H1 (cell line): ENCODE results near the gene EMC10. TPM values are rescaled to one million over a fixed set of nuclear protein-coding genes. Genes with fewer than 3 reads are reported as not detected.

Source experiments
- CTCF ChIA-PET: fragments of 300-600 bp; sonication (Branson Sonifier 250); formaldehyde crosslinking; loops from one replicate; lab custom pipeline; 2021; ENCODE audit not compliant: partially characterized antibody; lab: Charles Lee
- POLR2A ChIA-PET: fragments of 300-600 bp; sonication (Branson Sonifier 250); formaldehyde crosslinking; loops from one replicate; lab custom pipeline; 2021; ENCODE audit warnings: inconsistent platforms; ENCODE audit not compliant: partially characterized antibody; lab: Charles Lee
- DNase-seq, 2 experiments: peaks; one replicate each; pipeline versions ENCODE4 v3.0.0 to v3.0.0-alpha.2; 2010 to 2022; ENCODE audit warnings: low spot score in 2 of 2, low read depth in 1 of 2, mixed read lengths in 1 of 2
- FAIRE-seq: peaks from 2 replicates; lab custom pipeline; 2011; peaks lifted over from hg19 to GRCh38; lab: Jason Lieb, UNC
- H2AFZ ChIP-seq: 2 replicates; pipeline ENCODE4 v1.8.1; 2012; ENCODE audit warnings: low read length, inconsistent platforms
- H2AK5ac ChIP-seq: 2 replicates; pipeline ENCODE4 v1.6.1; 2013; ENCODE audit warnings: low read depth, low read length
- H2BK120ac ChIP-seq: replicated peaks from 2 replicates; pipeline ENCODE3; 2013; ENCODE audit warnings: low read depth, low read length, inconsistent platforms
- H2BK12ac ChIP-seq: 2 replicates; pipeline ENCODE4 v1.6.1; 2013; ENCODE audit warnings: low read depth, low read length
- H2BK15ac ChIP-seq: 2 replicates; pipeline ENCODE4 v1.6.1; 2013; ENCODE audit warnings: low read length
- H2BK20ac ChIP-seq: 2 replicates; pipeline ENCODE4 v1.6.1; 2013; ENCODE audit warnings: low read length
- H2BK5ac ChIP-seq: 2 replicates; pipeline ENCODE4 v1.6.1; 2013; ENCODE audit warnings: low read depth, low read length
- H3K14ac ChIP-seq: 2 replicates; pipeline ENCODE4 v1.6.1; 2013; ENCODE audit warnings: inconsistent platforms; ENCODE audit not compliant: insufficient read length
- H3K18ac ChIP-seq: 2 replicates; pipeline ENCODE4 v1.6.1; 2013; ENCODE audit warnings: low read length; ENCODE audit errors: extremely low read depth
- H3K23ac ChIP-seq: 2 replicates; pipeline ENCODE4 v1.6.1; 2013; ENCODE audit warnings: inconsistent platforms; ENCODE audit not compliant: insufficient read length
- H3K23me2 ChIP-seq: 2 replicates; pipeline ENCODE4 v1.6.1; 2013; ENCODE audit warnings: low read depth, low read length
- H3K27ac ChIP-seq: 2 replicates; pipeline ENCODE4 v1.6.1; 2011; ENCODE audit warnings: low read depth, low read length, inconsistent platforms
- H3K27me3 ChIP-seq, 4 experiments: replicated peaks in 1 of 4; 1 replicate in 1 of 4; 2 replicates in 3 of 4; pipeline versions ENCODE4 v1.6.1 to v1.8.1; 2011 to 2013; ENCODE audit warnings: low read length in 3 of 4, mild to moderate bottlenecking in 3 of 4, inconsistent platforms in 2 of 4, mixed read lengths in 2 of 4, moderate library complexity in 1 of 4; ENCODE audit not compliant: control insufficient read depth in 3 of 4, insufficient read depth in 3 of 4; ENCODE audit errors: extremely low read depth in 1 of 4
- H3K36me3 ChIP-seq, 4 experiments: 2 replicates each; pipeline versions ENCODE4 v1.6.1 to v1.8.1; 2011 to 2013; ENCODE audit warnings: mild to moderate bottlenecking in 4 of 4, low read length in 3 of 4, moderate library complexity in 2 of 4, control low read depth in 1 of 4, inconsistent platforms in 1 of 4; ENCODE audit not compliant: insufficient read depth in 4 of 4, control insufficient read depth in 2 of 4
- H3K4ac ChIP-seq: replicated peaks from 2 replicates; pipeline ENCODE3; 2013; ENCODE audit warnings: low read length, low read depth, mixed read lengths, inconsistent platforms; ENCODE audit not compliant: insufficient read length
- H3K4me1 ChIP-seq, 4 experiments: replicated peaks in 1 of 4; 1 replicate in 1 of 4; 2 replicates in 3 of 4; pipeline versions ENCODE4 v1.6.1 to v1.8.1; 2011 to 2013; ENCODE audit warnings: low read length in 3 of 4, inconsistent platforms in 2 of 4, mixed read lengths in 1 of 4; ENCODE audit not compliant: insufficient read depth in 4 of 4, control insufficient read depth in 3 of 4
- H3K4me2 ChIP-seq, 2 experiments: 2 replicates each; pipeline versions ENCODE4 v1.6.1 to v1.8.1; 2011 to 2013; ENCODE audit warnings: low read depth in 2 of 2, low read length in 2 of 2, control low read depth in 1 of 2, inconsistent platforms in 1 of 2, mild to moderate bottlenecking in 1 of 2; ENCODE audit not compliant: insufficient read depth in 1 of 2
- H3K4me3 ChIP-seq, 4 experiments: fragments of 200-600, 300-600 bp in 1 of 4; sonication (generic), shearing (Covaris generic), sonication (Bioruptor Twin) in 1 of 4; 2 replicates each; pipeline versions ENCODE4 v1.5.1 to v1.8.1; 2011 to 2016; ENCODE audit warnings: low read length in 4 of 4, low read depth in 3 of 4, control low read depth in 2 of 4, inconsistent platforms in 2 of 4, mild to moderate bottlenecking in 2 of 4, mixed read lengths in 1 of 4, moderate library complexity in 1 of 4; ENCODE audit not compliant: insufficient read depth in 2 of 4; ENCODE audit errors: extremely low read depth in 1 of 4
- H3K56ac ChIP-seq: replicated peaks from 2 replicates; pipeline ENCODE3; 2013; ENCODE audit warnings: low read depth, mild to moderate bottlenecking, mixed read lengths, low read length, inconsistent platforms; ENCODE audit not compliant: insufficient read length
- H3K79me1 ChIP-seq: 2 replicates; pipeline ENCODE4 v1.6.1; 2013; ENCODE audit warnings: low read depth, low read length, control low read depth
- H3K79me2 ChIP-seq, 2 experiments: 2 replicates each; pipeline versions ENCODE4 v1.6.1 to v1.8.1; 2012 to 2013; ENCODE audit warnings: low read length in 2 of 2, mild to moderate bottlenecking in 2 of 2, inconsistent platforms in 1 of 2; ENCODE audit not compliant: insufficient read depth in 2 of 2, control insufficient read depth in 1 of 2
- H3K9ac ChIP-seq, 4 experiments: replicated peaks in 1 of 4; 1 replicate in 1 of 4; 2 replicates in 3 of 4; pipeline versions ENCODE4 v1.6.1 to v1.8.1; 2011 to 2013; ENCODE audit warnings: low read depth in 3 of 4, low read length in 3 of 4, control low read depth in 2 of 4, mild to moderate bottlenecking in 2 of 4, moderate library complexity in 2 of 4, inconsistent platforms in 1 of 4; ENCODE audit errors: extremely low read depth in 1 of 4
- H3K9me3 ChIP-seq, 2 experiments: 2 replicates each; pipeline versions ENCODE4 v1.6.1 to v1.8.1; 2012 to 2013; ENCODE audit warnings: mild to moderate bottlenecking in 2 of 2, moderate library complexity in 2 of 2, control low read depth in 1 of 2, inconsistent platforms in 1 of 2, low read depth in 1 of 2, low read length in 1 of 2, mixed read lengths in 1 of 2; ENCODE audit not compliant: insufficient read depth in 2 of 2
- H4K20me1 ChIP-seq, 2 experiments: replicated peaks in 1 of 2; 2 replicates each; pipeline versions ENCODE3 to v1.8.1; 2011 to 2013; ENCODE audit warnings: inconsistent platforms in 2 of 2, low read length in 2 of 2, mild to moderate bottlenecking in 1 of 2; ENCODE audit not compliant: insufficient read depth in 2 of 2, control insufficient read depth in 1 of 2
- H4K5ac ChIP-seq: 2 replicates; pipeline ENCODE4 v1.6.1; 2013; ENCODE audit warnings: low read length, low read depth, mixed read lengths, inconsistent platforms; ENCODE audit not compliant: insufficient read length
- H4K8ac ChIP-seq: 2 replicates; pipeline ENCODE4 v1.8.0; 2013; ENCODE audit warnings: mild to moderate bottlenecking, moderate library complexity, low read length, inconsistent platforms; ENCODE audit not compliant: insufficient read depth; ENCODE audit errors: extremely low read depth
- H4K91ac ChIP-seq: replicated peaks from 2 replicates; pipeline ENCODE3; 2013; ENCODE audit warnings: low read length, mixed read lengths, inconsistent platforms; ENCODE audit not compliant: insufficient read length
- EGR1 ChIP-seq: IDR thresholded peaks from 2 replicates; pipeline ENCODE4 v1.6.1; 2011; ENCODE audit warnings: low read depth, low read length, borderline replicate concordance
- MAFK ChIP-seq: IDR thresholded peaks from 2 replicates; pipeline ENCODE4 v1.6.1; 2012; ENCODE audit warnings: low read depth, mild to moderate bottlenecking, improper control_type of control experiment, low read length
- NANOG ChIP-seq: IDR thresholded peaks from 2 replicates; pipeline ENCODE4 v1.6.1; 2011; ENCODE audit warnings: low read length, low read depth, mild to moderate bottlenecking, inconsistent platforms; ENCODE audit not compliant: insufficient read depth, poor library complexity, severe bottlenecking
- POLR2AphosphoS5 ChIP-seq: IDR thresholded peaks from 2 replicates; pipeline ENCODE4 v1.6.1; 2011; ENCODE audit warnings: low read depth, low read length
- SIX5 ChIP-seq: IDR thresholded peaks from 2 replicates; pipeline ENCODE4 v1.6.1; 2011; ENCODE audit warnings: mild to moderate bottlenecking, low read depth, low read length
- SP4 ChIP-seq: IDR thresholded peaks from 2 replicates; pipeline ENCODE4 v1.6.1; 2012; ENCODE audit warnings: low read length, inconsistent platforms
- TEAD4 ChIP-seq: IDR thresholded peaks from 2 replicates; pipeline ENCODE4 v1.6.1; 2012; ENCODE audit warnings: low read depth, low read length, inconsistent platforms, mixed read lengths
- WGBS, 2 experiments: shearing (Covaris generic) in 1 of 2; methylation state at CpG; one replicate each; pipeline versions ENCODE4 v1.1.6 to v1.1.7; 2013 to 2015; ENCODE audit warnings: low lambda C conversion rate in 2 of 2, mixed read lengths in 2 of 2, inconsistent platforms in 1 of 2, low coverage in 1 of 2, missing lambda C conversion rate in 1 of 2; ENCODE audit not compliant: insufficient replicate concordance in 2 of 2, insufficient coverage in 1 of 2, insufficient read length in 1 of 2; ENCODE audit errors: extremely low coverage in 1 of 2, missing lambda C conversion rate in 1 of 2; 5-methylcytosine and 5-hydroxymethylcytosine counted together
- polyA plus RNA-seq, 7 experiments: library from polyadenylated mRNA; depleted of rRNA in 3 of 7; stranded (reverse) in 5 of 7; unstranded in 2 of 7; fragments of >200 nt in 5 of 7; fragments of 200-250 nt in 2 of 7; gene quantifications; 1 replicate in 5 of 7; 2 replicates in 1 of 7; 4 replicates in 1 of 7; pipeline versions ENCODE4 v1.2.1 to v1.2.3, GENCODE V29; 2011 to 2013; ENCODE audit warnings: missing spikeins in 2 of 7, mixed read lengths in 2 of 7
- total RNA-seq: library from RNA; stranded (reverse); fragmentation: NEBNext Ultra II Directional; extraction: Animal tissue kit (Norgen Biotek cat#: 25700); gene quantifications from 2 replicates; pipeline ENCODE4 v1.2.1, GENCODE V29; 2021

EMC10 gene
- total and polyA plus RNA-seq, 2 of the 8 experiments (the other 6 are each of a cell fraction or from before 2014, with no cell fraction given): 77.6 to 103 TPM

DNA sequence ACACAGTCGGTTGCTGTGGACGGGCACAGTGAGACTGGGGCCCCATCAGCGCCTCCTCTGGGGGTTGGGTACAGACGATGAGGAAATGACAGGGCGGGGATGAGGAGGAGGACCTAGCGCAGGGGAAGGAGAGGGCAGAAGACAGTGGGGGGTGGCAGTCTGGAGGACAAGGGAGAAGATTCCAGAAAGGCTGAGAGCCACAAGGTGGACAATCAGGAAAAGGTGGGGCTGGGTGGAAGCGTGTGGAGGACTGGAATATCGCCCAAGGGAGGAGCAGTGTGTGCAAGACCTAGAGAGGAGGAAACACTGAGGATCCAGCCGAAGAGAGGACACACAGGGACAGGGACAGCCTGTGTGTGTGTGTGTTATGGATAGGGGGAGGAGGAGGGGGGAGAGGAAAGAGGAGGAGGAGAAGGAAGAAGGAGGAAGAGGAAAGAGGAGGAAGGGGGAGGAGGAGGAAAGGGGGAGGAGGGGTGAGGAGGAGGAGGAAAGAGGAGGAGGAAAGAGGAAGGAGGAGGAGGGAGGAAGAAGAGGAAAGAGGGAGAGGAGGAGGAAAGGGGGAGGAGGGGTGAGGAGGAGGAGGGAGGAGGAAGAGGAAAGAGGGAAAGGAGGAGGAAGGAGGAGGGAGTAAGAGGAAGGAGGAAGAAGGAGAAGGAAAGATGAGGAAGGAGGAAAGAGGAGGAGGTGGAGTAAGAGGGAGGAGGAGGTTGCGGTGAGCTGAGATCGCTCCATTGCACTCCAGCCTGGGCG, 16.2 kb downstream of the EMC10 start:
- H3K4me1 ChIP-seq: peaks cover 0 to 17% (median 9%) of the 10 kb centered on the region in 4 experiments; a peak in 5 of 7 replicates
- no peak overlapping the region for H3K56ac ChIP-seq
- FAIRE-seq (no peak), DNase-seq (no peak)
- no peak overlapping the region for H4K8ac ChIP-seq
- no peaks in the 10 kb centered on the region for H3K36me3 ChIP-seq
- peak overlapping the region; percentile 99; the same call in 1 of the 2 replicates for H2BK15ac ChIP-seq
- H3K4me2 ChIP-seq: peak overlapping the region; percentile 36 to 63
- H2BK20ac ChIP-seq: no peak overlapping the region
- H2BK12ac ChIP-seq: 0 out of 2 replicates have a peak overlapping the region, but pooled peaks have one; percentile 68
- no peaks in the 10 kb centered on the region for H3K79me1 ChIP-seq
- 29% methylated on average over 8 of the region's 12 CpGs; no CpG with 5 or more reads in 1 of the 2 experiments for WGBS, 2 experiments
- H2AK5ac ChIP-seq: no peak overlapping the region
- no peak overlapping the region for H4K5ac ChIP-seq
- POLR2A ChIA-PET: no interaction called here
- peak overlapping the region; percentile 90 for H3K18ac ChIP-seq
- no peak overlapping the region for H3K27ac ChIP-seq
- H3K79me2 ChIP-seq: no peaks in the 10 kb centered on the region
- H3K9ac ChIP-seq: no peak overlapping the region; a peak in 1 of 7 replicates
- no peak overlapping the region for H2BK120ac ChIP-seq
- CTCF ChIA-PET: no interaction called here
- H3K4me3 ChIP-seq: no peak overlapping the region
- H4K91ac ChIP-seq: no peak overlapping the region
- H3K14ac ChIP-seq: no peak overlapping the region
- no peak overlapping the region for H2AFZ ChIP-seq
- no peak overlapping the region for H3K23ac ChIP-seq
- H3K4ac ChIP-seq: no peak overlapping the region
- peaks cover 10 to 65% (median 59%) of the 10 kb centered on the region in 4 experiments for H3K27me3 ChIP-seq
- no peaks in the 10 kb centered on the region for H4K20me1 ChIP-seq
- no peak overlapping the region for H2BK5ac ChIP-seq
- H3K9me3 ChIP-seq: no peaks in the 10 kb centered on the region
- peaks cover 3% of the 10 kb centered on the region; the same call in 1 of the 2 replicates for H3K23me2 ChIP-seq
- TF ChIP-seq EGR1: no peak
- no peak for TF ChIP-seq TEAD4
- TF ChIP-seq MAFK: no peak
- TF ChIP-seq SIX5: no peak
- TF ChIP-seq POLR2AphosphoS5: no peak
- no peak for TF ChIP-seq SP4
- no peak for TF ChIP-seq NANOG
